GM12878 (cell line): ENCODE measurements around the gene DDX55. TPM values are rescaled to one million over a fixed set of nuclear protein-coding genes. Genes with fewer than 3 reads are reported as not detected.

Experiments used
- ATAC-seq: fragments of 200-7000 bp; cut with Tn5 transposase; 3 replicates; pipeline ENCODE4 v1.9.1; 2020; ENCODE audit warnings: mild to moderate bottlenecking, moderate library complexity
- Bru-seq: library from RNA; stranded (reverse); fragments of 400-500 nt; gene quantifications from one replicate; lab custom pipeline; 2021; lab: Mats Ljungman, UMichigan
- BruChase-seq, 2 experiments: library from RNA; stranded (reverse); fragments of 400-500 nt; gene quantifications; one replicate each; lab custom pipeline; 2021; lab: Mats Ljungman, UMichigan
- BruUV-seq: library from RNA; stranded (reverse); fragments of 400-500 nt; replicated peaks from 2 replicates; lab custom pipeline; 2021; lab: Mats Ljungman, UMichigan
- CTCF ChIA-PET: fragments of 300-600 bp; sonication (Branson Sonifier 250); formaldehyde crosslinking; extraction: SDS; loops from one replicate; lab custom pipeline; 2021; ENCODE audit warnings: inconsistent platforms; lab: Yijun Ruan, JAX
- POLR2A ChIA-PET: fragments of 350-600 bp; formaldehyde crosslinking; extraction: SDS; loops from one replicate; lab custom pipeline; 2021; ENCODE audit warnings: inconsistent platforms; lab: Charles Lee
- RAD21 ChIA-PET: fragments of 300-600 bp; sonication (Branson Sonifier 250); formaldehyde crosslinking; loops from one replicate; lab custom pipeline; 2023; ENCODE audit warnings: antibody characterized with exemption; ENCODE audit not compliant: unreplicated experiment; lab: Charles Lee
- SMC1A ChIA-PET: fragments of 300-600 bp; sonication (Branson Sonifier 250); formaldehyde crosslinking; loops from one replicate; lab custom pipeline; 2023; ENCODE audit not compliant: unreplicated experiment, uncharacterized antibody; lab: Charles Lee
- DNase-seq: peaks from one replicate; pipeline ENCODE4 v3.0.0-alpha.2; 2011; ENCODE audit warnings: low read depth, low spot score
- FAIRE-seq: peaks from 3 replicates; lab custom pipeline; 2011; peaks lifted over from hg19 to GRCh38; lab: Jason Lieb, UNC
- H2AFZ ChIP-seq: 2 replicates; pipeline ENCODE4 v1.6.0; 2011; ENCODE audit warnings: low read depth, low read length, control low read depth; ENCODE audit not compliant: control insufficient read depth
- H3K27ac ChIP-seq: 2 replicates; pipeline ENCODE4 v1.5.1; 2011; ENCODE audit warnings: control low read depth; ENCODE audit not compliant: control insufficient read depth, insufficient read depth
- H3K27me3 ChIP-seq, 2 experiments: replicated peaks in 1 of 2; 2 replicates each; pipeline versions ENCODE4 v1.6.0 to v1.6.1; 2011; ENCODE audit warnings: low read length in 1 of 2; ENCODE audit not compliant: control insufficient read depth in 2 of 2, insufficient read depth in 2 of 2
- H3K36me3 ChIP-seq, 2 experiments: 2 replicates each; pipeline ENCODE4 v1.5.1; 2011; ENCODE audit warnings: low read length in 1 of 2; ENCODE audit not compliant: control insufficient read depth in 2 of 2, insufficient read depth in 2 of 2
- H3K4me1 ChIP-seq: 2 replicates; pipeline ENCODE4 v1.6.1; 2011; ENCODE audit warnings: mild to moderate bottlenecking, low read length, moderate library complexity, mixed read lengths; ENCODE audit not compliant: control insufficient read depth, insufficient read depth
- H3K4me2 ChIP-seq: 2 replicates; pipeline ENCODE4 v1.6.0; 2011; ENCODE audit warnings: control low read depth; ENCODE audit not compliant: control insufficient read depth, insufficient read depth
- H3K4me3 ChIP-seq: fragments of 200-600 bp; sonication (generic); 2 replicates; pipeline ENCODE4 v1.5.1; 2016
- H3K79me2 ChIP-seq: 2 replicates; pipeline ENCODE4 v1.6.0; 2011; ENCODE audit warnings: low read length; ENCODE audit not compliant: control insufficient read depth, insufficient read depth
- H3K9ac ChIP-seq: 2 replicates; pipeline ENCODE4 v1.8.0; 2011; ENCODE audit warnings: low read length, control low read depth, mixed read lengths; ENCODE audit not compliant: control insufficient read depth, insufficient read depth
- H3K9me3 ChIP-seq: replicated peaks from 3 replicates; pipeline ENCODE4 v1.5.1; 2011; ENCODE audit warnings: mild to moderate bottlenecking, low read length; ENCODE audit not compliant: control insufficient read depth, insufficient read depth
- H4K20me1 ChIP-seq: 2 replicates; pipeline ENCODE4 v1.6.0; 2011; ENCODE audit not compliant: control insufficient read depth, insufficient read depth
- FOXK2 ChIP-seq: fragments of 450-650 bp; IDR thresholded peaks from 2 replicates; pipeline ENCODE4 v1.6.1; 2017; ENCODE audit warnings: mild to moderate bottlenecking, moderate library complexity
- MEF2A ChIP-seq: IDR thresholded peaks from 2 replicates; pipeline ENCODE4 v1.6.1; 2011; ENCODE audit warnings: low read depth, mild to moderate bottlenecking, low read length, moderate library complexity; ENCODE audit not compliant: insufficient read depth
- NBN ChIP-seq: fragments of 450-650 bp; IDR thresholded peaks from 2 replicates; pipeline ENCODE4 v1.6.1; 2016
- NFYB ChIP-seq: IDR thresholded peaks from 2 replicates; pipeline ENCODE4 v1.6.1; 2011; ENCODE audit warnings: low read depth, mild to moderate bottlenecking, low read length, improper control_type of control experiment, moderate library complexity; ENCODE audit not compliant: insufficient read depth
- NRF1 ChIP-seq: conservative IDR thresholded peaks from 2 replicates; pipeline ENCODE4 v1.6.1; 2011; ENCODE audit warnings: mild to moderate bottlenecking, low read depth, low read length, improper control_type of control experiment
- PML ChIP-seq: IDR thresholded peaks from 2 replicates; pipeline ENCODE4 v1.6.1; 2012; ENCODE audit warnings: low read length, inconsistent platforms
- SPI1 ChIP-seq: IDR thresholded peaks from 2 replicates; pipeline ENCODE4 v1.6.1; 2011; ENCODE audit warnings: low read depth, mild to moderate bottlenecking, low read length, moderate library complexity, borderline replicate concordance; ENCODE audit not compliant: insufficient read depth
- ZNF592 ChIP-seq: fragments of 450-650 bp; IDR thresholded peaks from 2 replicates; pipeline ENCODE4 v1.6.1; 2017; ENCODE audit warnings: mild to moderate bottlenecking, moderate library complexity
- WGBS: methylation state at CpG from one replicate; pipeline ENCODE4 v1.1.6; 2016; ENCODE audit warnings: low lambda C conversion rate; ENCODE audit not compliant: insufficient replicate concordance, insufficient coverage; ENCODE audit errors: missing lambda C conversion rate; 5-methylcytosine and 5-hydroxymethylcytosine counted together
- in situ Hi-C: fragments of 300-500 bp; cut with MboI; formaldehyde crosslinking; loops from 9 replicates; pipeline ENCODE4 v1.14.3; 2018; ENCODE audit warnings: mixed read lengths
- intact Hi-C: fragments of 100-400 bp; cut with micrococcal nuclease; formaldehyde crosslinking; loops from one replicate; pipeline ENCODE4 v1.14.2; 2022; ENCODE audit not compliant: unreplicated experiment
- long read RNA-seq, 2 experiments: library from polyadenylated mRNA; unstranded; transcript quantifications; one replicate each; pipeline ENCODE4 v2.0.0, GENCODE V29; 2019 to 2020
- polyA minus RNA-seq, 3 experiments: library from RNA; depleted of rRNA, polyadenylated mRNA; stranded (reverse); fragments of >200 nt; gene quantifications; 2 replicates each; pipeline ENCODE4 v1.2.3, GENCODE V29; 2011
- polyA plus RNA-seq, 11 experiments: library from polyadenylated mRNA; depleted of rRNA in 4 of 11; unstranded in 6 of 11; stranded (reverse) in 5 of 11; fragments of >200 nt; fragmentation: Nextera tagmentation in 4 of 11; fragmentation: Illumina TruSeq in 1 of 11; extraction: Ambion mirVana in 4 of 11; extraction: Trizol in 1 of 11; gene quantifications; 1 replicate in 1 of 11; 2 replicates in 10 of 11; pipeline versions ENCODE4 v1.2.1 to v1.2.3, GENCODE V29; 2011 to 2016; ENCODE audit warnings: inconsistent platforms in 2 of 11, missing spikeins in 2 of 11, low read depth in 1 of 11
- total RNA-seq, 4 experiments: library from RNA; depleted of rRNA in 3 of 4; stranded (reverse); fragments of >200 nt in 3 of 4; fragmentation: Illumina TruSeq in 1 of 4; extraction: Trizol in 1 of 4; gene quantifications; 2 replicates each; pipeline versions ENCODE4 v1.2.1 to v1.2.3, GENCODE V29; 2013 to 2021
- TF ChIP-seq, protein P1 (sequence below): IDR thresholded peaks from 2 replicates; pipeline ENCODE4 v1.6.1; 2012; ENCODE audit warnings: low read depth, low read length, improper control_type of control experiment

The DDX55 gene, protein sequence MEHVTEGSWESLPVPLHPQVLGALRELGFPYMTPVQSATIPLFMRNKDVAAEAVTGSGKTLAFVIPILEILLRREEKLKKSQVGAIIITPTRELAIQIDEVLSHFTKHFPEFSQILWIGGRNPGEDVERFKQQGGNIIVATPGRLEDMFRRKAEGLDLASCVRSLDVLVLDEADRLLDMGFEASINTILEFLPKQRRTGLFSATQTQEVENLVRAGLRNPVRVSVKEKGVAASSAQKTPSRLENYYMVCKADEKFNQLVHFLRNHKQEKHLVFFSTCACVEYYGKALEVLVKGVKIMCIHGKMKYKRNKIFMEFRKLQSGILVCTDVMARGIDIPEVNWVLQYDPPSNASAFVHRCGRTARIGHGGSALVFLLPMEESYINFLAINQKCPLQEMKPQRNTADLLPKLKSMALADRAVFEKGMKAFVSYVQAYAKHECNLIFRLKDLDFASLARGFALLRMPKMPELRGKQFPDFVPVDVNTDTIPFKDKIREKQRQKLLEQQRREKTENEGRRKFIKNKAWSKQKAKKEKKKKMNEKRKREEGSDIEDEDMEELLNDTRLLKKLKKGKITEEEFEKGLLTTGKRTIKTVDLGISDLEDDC
- total RNA-seq (2013; cell fraction: nucleolus; rRNA removed) = 80.1 and 88.6 TPM in 2 replicates
- total RNA-seq (2014; rRNA removed) = 31.6 and 40.1 TPM in 2 replicates
- total RNA-seq (2014; rRNA removed; fragmentation: Illumina TruSeq; extraction: Trizol) = 33.5 and 34.5 TPM in 2 replicates
- 26.8 and 30.2 TPM in 2 replicates for total RNA-seq (2021)
- polyA plus RNA-seq (2011; ENCODE audit: low read depth) = 23.8 TPM
- polyA plus RNA-seq (2011; rRNA removed) = 32.3 and 37.1 TPM in 2 replicates
- 26.3 and 33.5 TPM in 2 replicates for polyA plus RNA-seq (2011; cell fraction: cytosol; rRNA removed)
- polyA plus RNA-seq (2011; cell fraction: nucleus; rRNA removed) = 56.0 and 64.1 TPM in 2 replicates
- polyA plus RNA-seq (2012) = 20.7 and 23.1 TPM in 2 replicates
- polyA plus RNA-seq (2014; fragmentation: Illumina TruSeq; extraction: Trizol) = 38.5 and 42.8 TPM in 2 replicates
- 1 to 10 TPM; 4.5 to 8.9 TPM for polyA plus RNA-seq (2014; fragmentation: Nextera tagmentation; extraction: Ambion mirVana)
- 34.2 and 37.6 TPM in 2 replicates for polyA plus RNA-seq (2014; rRNA removed)
- 10 to 100 TPM; 41.5 to 42.4 TPM for polyA plus RNA-seq (2016; fragmentation: Nextera tagmentation; extraction: Ambion mirVana)
- 23.1 and 30.3 TPM in 2 replicates for polyA minus RNA-seq (2011; rRNA and poly(A)+ RNA removed)
- 10.8 and 22.2 TPM in 2 replicates for polyA minus RNA-seq (2011; cell fraction: cytosol; rRNA and poly(A)+ RNA removed)
- 19.6 and 30.9 TPM in 2 replicates for polyA minus RNA-seq (2011; cell fraction: nucleus; rRNA and poly(A)+ RNA removed)
- percentile 87 among the genes with signal in this experiment for Bru-seq, nascent RNA
- BruChase-seq, experiment 1, labeled RNA remaining after a 6-hour chase = percentile 89 among the genes with signal in this experiment
- percentile 91 among the genes with signal in this experiment for BruChase-seq, experiment 2, labeled RNA remaining after a 2-hour chase
- long read RNA-seq, experiment 1, partial matches to known transcripts = 24 of 35 reads
- long read RNA-seq, experiment 1, other reads (novel, unspliced or antisense) = 8 of 35 reads
- long read RNA-seq, experiment 2, transcript DDX55-201 (14 exons, 2,654 nt) = major isoform, 6 of 197 reads
- long read RNA-seq, experiment 2, partial matches to known transcripts = 104 of 197 reads
- long read RNA-seq, experiment 2, other reads (novel, unspliced or antisense) = 87 of 197 reads

DNA sequence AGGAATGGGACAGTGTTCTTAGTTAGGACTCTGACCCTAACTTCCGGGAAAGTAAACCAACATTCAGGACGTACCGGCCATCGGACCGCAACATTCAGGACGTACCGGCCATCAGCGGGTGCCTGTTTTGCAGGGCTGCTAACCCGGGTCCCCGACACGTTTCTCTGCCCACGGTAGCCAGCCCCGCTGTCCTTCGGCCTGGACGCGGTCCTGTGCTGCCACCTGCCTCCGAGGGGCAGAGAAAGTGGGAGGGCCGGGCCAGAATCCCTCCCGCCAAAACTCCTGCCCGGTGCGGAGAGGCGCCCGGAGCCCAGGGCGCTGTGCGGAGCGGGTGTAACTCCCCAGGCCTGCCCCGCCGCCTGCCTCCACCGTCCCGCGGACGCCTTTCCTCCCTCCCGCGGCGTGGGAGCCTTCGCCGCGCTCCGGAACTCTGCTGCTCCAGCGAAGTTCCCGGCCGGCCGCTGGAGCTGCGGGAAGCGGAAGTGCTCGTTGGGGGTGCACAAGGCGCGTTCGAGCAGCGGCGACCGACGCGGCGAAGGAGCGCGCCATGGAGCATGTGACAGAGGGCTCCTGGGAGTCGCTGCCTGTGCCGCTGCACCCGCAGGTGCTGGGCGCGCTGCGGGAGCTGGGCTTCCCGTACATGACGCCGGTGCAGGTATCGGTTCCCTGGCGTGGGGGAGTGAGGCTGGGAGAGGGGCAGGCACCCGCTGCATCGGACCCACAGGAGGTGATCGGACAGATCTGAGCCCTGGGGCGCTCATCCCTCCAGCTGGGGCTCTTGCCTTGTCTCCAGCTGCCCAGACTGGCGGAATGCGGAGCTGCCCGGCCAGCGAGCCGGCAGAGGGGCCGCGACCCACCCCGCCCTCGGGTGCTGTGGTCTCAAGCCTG, at the start of gene DDX55:
TSS of gene DDX55 (plus strand) at position 498 of the 888 bp plus-strand sequence. CDS start at position 548, 50 bp downstream.
- in situ Hi-C loops (no loop called here), intact Hi-C loops (no loop called here)
- POLR2A ChIA-PET = interaction anchor here (0.6 to 1.1 kb wide), 7 partner anchors 22 to 852 kb away, joined by 3 to 9 read pairs (median 3); no protein-coding TSS in a partner anchor
- SMC1A ChIA-PET = interaction anchor here (0.7 to 1.6 kb wide), 10 partner anchors 11 to 627 kb away, joined by 3 to 7 read pairs (median 3); partner anchors contain the start of genes EIF2B1, GTF2H3 and OGFOD2
- Histone ChIP-seq H4K20me1 (no peaks in the 10 kb centered on the region), H3K9ac (peak within 1 kb of the TSS; percentile 94), H3K4me1 (peaks cover 4% of the 10 kb centered on the region; the same call in 1 of the 2 replicates), H3K4me3 (peak within 1 kb of the TSS; percentile 80), H3K4me2 (peak within 1 kb of the TSS; percentile 93), H3K27me3 (no peaks in the 10 kb centered on the region), H3K36me3 (peaks cover 4 to 19% of the 10 kb centered on the region in 2 experiments), H3K27ac (peak within 1 kb of the TSS; percentile 92), H3K9me3 (no peaks in the 10 kb centered on the region), H3K79me2 (peaks cover 44% of the 10 kb centered on the region), H2AFZ (peak within 1 kb of the TSS; percentile 76)
- BruUV-seq = TSS peak; percentile 91
- ATAC-seq (peak; percentile 95), DNase-seq (peak; percentile 23), FAIRE-seq (peak; percentile 56)
- WGBS = under 1% methylated on average over 80 of the region's 81 CpGs
- RAD21 ChIA-PET = interaction anchor here (1.0 to 1.6 kb wide), 6 partner anchors 14 to 237 kb away, joined by 3 to 8 read pairs (median 4); partner anchors contain the start of genes ATP6V0A2 and KMT5A
- CTCF ChIA-PET = interaction anchor here (0.7 to 4.0 kb wide), 13 partner anchors 12 to 383 kb away, joined by 3 to 21 read pairs (median 4); partner anchors contain the start of genes ATP6V0A2, CCDC92 and DNAH10
- TF ChIP-seq SPI1 (no peak), NFYB (no peak), NBN (peak; percentile 93), NRF1 (no peak), PML (peak; percentile 85; the same call in 1 of the 2 replicates), ZNF592 (peak; percentile 34; the same call in 1 of the 2 replicates), FOXK2 (peak; percentile 52; the same call in 1 of the 2 replicates), MEF2A (peak; percentile 76)
- TF ChIP-seq, protein P1, sequence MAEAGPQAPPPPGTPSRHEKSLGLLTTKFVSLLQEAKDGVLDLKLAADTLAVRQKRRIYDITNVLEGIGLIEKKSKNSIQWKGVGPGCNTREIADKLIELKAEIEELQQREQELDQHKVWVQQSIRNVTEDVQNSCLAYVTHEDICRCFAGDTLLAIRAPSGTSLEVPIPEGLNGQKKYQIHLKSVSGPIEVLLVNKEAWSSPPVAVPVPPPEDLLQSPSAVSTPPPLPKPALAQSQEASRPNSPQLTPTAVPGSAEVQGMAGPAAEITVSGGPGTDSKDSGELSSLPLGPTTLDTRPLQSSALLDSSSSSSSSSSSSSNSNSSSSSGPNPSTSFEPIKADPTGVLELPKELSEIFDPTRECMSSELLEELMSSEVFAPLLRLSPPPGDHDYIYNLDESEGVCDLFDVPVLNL = peak; percentile 42; the same call in 1 of the 2 replicates
